GM19351 (cell line): Measurements from ENCODE around the gene KCNJ15.

Source experiments
- ATAC-seq: cut with Tn5 transposase; IDR thresholded peaks from one replicate; pipeline ENCODE4 v1.9.1; 2021; ENCODE audit warnings: mild to moderate bottlenecking, moderate library complexity; ENCODE audit not compliant: unreplicated experiment

KCNJ15 gene

GRCh38 chr21:38267991-38268863 is 11.4 kb downstream of the KCNJ15 start:
- peak; percentile 52 for ATAC-seq

DNA sequence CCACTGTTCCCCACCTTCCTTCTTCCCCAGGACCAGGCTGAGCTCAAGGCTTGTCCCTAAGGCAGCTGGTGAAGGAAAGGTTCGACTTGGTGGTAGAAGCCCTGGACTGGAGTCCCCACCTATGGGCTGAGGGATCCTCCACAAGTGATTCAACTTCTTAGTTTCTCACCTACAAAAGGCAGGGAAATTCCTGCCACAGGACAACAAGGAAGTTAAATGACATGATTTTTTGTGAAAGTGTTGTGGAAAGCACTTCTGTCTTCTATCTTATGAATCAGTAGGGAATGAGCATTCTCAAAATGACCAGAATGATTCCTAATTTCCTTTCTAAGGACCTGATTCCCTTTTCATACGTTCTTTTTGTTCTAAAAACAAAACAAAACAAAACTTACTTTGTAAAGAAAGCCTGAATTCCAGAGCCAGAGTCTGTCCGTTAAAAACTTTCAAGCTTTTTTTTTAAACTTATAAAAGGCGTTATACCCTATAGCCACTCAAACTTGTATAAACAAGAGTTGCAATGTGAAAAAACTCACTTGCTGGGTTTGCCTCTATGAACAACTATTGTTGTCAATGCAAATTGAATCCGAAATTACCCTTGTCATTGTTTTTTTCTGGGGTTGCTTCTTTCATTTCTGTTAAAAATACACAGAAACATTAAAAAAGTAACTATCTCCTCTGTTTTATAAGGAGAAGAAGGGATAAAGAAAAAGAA is 12.2 kb downstream of the KCNJ15 start:
- peak; percentile 52 for ATAC-seq

DNA sequence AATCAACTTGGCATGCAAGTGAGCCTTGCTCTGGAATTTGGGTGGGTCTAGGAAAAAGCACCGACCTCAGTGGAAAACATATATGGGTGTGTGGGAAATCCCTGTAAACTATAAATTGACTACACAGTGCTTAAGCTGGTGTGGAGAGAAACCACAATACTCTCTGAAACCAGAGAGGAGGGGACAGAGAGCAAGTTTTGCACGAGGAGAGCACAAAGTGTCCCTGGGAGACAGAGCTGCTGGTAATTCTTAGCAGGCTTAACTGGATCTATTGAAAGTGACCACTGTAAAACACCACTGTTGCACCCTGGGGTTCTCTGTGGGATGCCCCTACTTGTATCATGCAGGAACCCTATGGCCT is 12.8 kb downstream of the KCNJ15 start:
- ATAC-seq = peak; percentile 80

- no peak for ATAC-seq
These were observed 15.4 kb downstream of the KCNJ15 start for GRCh38 chr21:38272215-38272614.

DNA sequence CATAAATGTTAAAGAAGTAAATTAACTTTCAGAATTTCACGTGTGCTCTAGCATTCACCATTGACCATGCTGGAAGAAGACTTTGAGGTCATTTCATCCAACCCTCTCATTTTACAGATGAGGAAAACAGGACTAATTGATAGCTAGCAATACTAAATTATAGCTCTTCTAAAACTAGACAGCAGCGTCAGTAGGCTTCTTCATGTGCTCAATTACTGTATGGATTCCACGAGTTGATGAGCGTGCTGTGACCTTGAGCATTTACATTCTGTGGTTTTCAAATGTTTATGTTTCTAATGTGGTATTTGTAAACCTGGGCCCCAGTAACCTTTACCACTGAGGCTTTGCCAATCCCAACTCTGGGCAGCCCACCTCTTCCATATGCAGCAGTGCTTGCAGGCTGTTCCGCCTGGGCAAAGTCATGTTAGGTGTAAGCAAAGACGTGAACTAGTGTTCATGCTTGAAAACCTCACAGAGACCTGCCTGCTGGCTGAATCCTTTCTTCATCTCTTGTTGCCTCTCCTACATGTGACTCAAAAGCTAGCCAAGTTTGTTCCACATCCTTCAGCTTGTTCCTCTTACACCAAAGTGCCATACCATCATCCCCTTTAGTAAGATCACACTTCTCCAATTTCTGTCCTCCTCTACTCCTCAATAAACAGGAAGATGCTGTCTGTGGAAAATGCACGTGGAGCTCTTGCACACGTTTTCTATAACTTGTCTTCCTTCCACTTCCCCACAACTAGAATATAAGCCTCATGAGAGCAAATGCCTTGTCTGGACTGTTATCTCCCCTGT is 17.2 kb downstream of the KCNJ15 start:
- no peak for ATAC-seq

GRCh38 chr21:38277501-38278131 is 20.8 kb downstream of the KCNJ15 start:
- ATAC-seq = no peak

- no peak for ATAC-seq
These were observed 23.7 kb downstream of the KCNJ15 start for GRCh38 chr21:38280454-38280853.

GRCh38 chr21:38280867-38281266 is 24.1 kb downstream of the KCNJ15 start:
- ATAC-seq = no peak

- no peak for ATAC-seq
These were observed 26.1 kb downstream of the KCNJ15 start for GRCh38 chr21:38282921-38283320.

DNA sequence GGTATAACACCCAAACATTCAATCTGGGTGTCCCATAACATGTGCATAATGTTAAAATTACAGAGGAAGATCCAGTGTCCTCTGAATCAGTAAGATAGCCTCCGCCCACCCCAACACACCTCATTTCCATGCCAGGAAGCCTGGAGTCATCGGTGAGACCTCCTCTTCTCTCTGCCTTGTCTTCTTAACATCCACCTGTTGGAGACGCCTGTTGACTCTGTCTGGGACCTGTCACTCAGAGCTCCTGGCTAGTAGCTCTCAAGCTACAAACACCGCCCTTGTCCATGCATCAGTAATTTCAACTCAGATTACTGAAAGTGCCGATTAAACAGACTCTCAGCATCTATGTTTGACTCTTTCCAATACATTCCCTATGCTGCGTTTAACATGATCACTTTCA is 27.4 kb downstream of the KCNJ15 start:
- no peak for ATAC-seq

DNA sequence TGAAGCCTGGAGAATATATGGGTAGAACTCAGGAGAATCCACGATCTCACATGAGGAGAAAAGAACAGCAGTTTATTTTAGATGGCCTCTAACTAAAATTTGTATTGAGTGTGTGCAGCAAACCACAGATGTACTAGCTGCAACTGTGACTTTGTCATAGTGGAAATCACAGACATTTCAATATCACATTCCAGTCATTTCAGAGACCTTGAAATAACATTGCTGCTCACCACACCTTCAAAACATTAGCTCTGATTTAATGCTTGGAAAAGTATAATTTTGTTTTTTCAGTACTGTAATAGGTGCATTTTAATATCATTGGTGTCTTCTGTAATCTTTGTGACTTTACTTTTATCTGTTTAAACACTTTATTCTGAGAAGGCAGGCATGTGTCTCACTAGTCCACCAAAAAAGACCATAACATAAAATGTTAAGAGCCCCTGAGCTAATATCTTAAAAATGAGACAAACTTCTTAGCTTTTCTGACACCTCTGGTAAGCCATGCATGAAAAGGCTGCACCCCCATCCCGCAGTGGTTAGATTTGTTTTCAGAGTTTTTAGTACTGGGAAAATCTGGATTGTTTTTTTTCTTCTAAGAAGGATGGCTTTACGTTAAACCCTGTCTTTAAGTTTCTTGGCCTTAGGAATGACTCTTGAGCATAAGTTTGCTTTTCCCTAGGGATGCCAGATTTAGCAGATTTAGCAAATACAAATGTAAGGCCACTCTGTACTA is 30.1 kb downstream of the KCNJ15 start:
- no peak for ATAC-seq

- no peak for ATAC-seq
These were observed 30.7 kb downstream of the KCNJ15 start for GRCh38 chr21:38287476-38287875.

- no peak for ATAC-seq
These were observed 33.1 kb downstream of the KCNJ15 start for GRCh38 chr21:38289705-38290485.

GRCh38 chr21:38290809-38291208 is 34.0 kb downstream of the KCNJ15 start:
- no peak for ATAC-seq

- no peak for ATAC-seq
These were observed 35.1 kb downstream of the KCNJ15 start for GRCh38 chr21:38291874-38292273.

DNA sequence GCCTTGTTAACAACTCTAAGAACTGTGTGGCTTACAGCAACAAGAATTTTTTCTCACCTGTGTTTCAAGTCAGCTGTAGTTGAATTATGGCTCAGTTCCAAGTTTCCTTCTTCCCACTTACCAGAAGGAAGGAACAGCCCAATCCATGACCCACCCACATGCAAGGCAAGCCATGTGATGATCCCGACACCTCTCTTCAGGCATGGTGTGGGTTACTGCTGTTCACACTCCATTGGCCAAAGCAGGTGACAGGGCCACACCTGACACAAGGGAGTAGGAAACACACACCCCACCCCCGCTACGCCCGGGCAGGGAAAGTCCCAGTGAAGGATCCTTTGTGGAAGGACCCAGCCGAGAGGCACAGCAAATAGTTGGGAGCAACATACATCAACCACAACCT is 36.3 kb downstream of the KCNJ15 start:
- no peak for ATAC-seq

- no peak for ATAC-seq
These were observed 37.0 kb downstream of the KCNJ15 start for GRCh38 chr21:38293765-38294164.

DNA sequence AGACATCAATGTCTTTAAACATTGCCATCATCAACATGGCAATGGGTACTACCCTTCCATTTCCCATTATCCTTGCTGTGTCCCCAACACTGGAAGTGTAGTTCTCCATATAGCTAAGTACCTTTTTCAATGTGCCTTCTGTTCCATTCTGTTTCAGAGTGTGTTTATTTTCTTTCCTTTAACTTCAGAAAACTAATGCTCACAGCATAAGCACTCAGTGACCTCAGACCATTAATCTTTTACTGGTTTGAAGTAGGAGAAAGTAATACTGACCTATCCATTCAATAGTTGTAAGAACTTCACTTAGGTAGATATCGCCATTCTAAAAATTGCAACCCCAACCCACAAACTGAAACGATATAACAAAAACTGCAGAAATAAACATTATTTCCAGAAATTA is 37.8 kb downstream of the KCNJ15 start:
- ATAC-seq = no peak

DNA sequence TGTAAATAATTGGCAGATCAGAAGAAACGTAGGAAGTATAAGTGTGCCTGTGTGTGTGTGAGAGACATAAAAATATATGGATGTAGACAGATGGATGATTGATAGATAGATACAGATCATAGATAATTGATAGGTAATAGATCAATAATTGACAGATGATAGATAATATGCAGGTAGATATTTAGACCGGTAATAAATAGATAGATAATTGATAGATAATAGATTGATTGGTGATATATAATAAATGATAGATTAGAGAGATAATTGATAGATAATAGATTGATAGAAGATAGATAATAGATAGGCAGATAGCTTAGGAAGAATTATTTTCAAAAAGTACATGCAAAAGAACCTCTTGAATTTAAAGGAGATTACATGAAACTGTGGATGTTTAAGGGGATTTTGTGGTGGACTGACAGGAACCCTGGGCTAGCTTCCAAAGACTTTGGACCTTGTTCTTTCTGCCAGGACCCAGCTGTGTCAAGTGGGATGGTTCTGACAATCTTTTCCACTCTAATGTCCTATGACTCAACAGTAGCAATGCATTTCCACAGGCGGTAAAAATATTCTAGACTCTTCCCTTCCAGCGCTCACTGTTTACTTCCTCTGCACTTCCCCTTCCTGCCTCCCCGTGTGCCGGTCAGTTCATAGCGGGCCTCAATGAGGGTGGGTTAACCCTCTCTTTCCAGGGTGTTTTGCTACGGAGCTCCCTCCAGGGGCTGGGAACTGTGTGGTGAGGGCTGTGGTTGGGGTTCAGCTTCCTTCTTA is 39.4 kb downstream of the KCNJ15 start:
- no peak for ATAC-seq
